ENCODE measurements around the gene ARSI. TPM values are rescaled to one million over a fixed set of nuclear protein-coding genes. Genes with fewer than 3 reads are reported as not detected.
"Not testable (repeated sequence)": the region's sequence is repeated elsewhere in the genome, so short reads cannot be mapped to it uniquely, and the experiment has no call there.

The ARSI gene
- total RNA-seq, 1 donor = 4.8 TPM

GRCh38 chr5:150262502-150262901 is 40.2 kb downstream of the ARSI start:
- Histone ChIP-seq H3K27me3 (ENCODE audit: insufficient read depth, low read length) (no peaks in the 10 kb centered on the region), H3K4me1 (ENCODE audit: insufficient read depth, low read length) (peaks cover 16% of the 10 kb centered on the region), H3K4me3 (ENCODE audit: low read length) (no peak overlapping the region), H3K9me3 (ENCODE audit: low read depth, low read length) (no peaks in the 10 kb centered on the region)

GRCh38 chr5:150261231-150261630 is 41.5 kb downstream of the ARSI start:
- Histone ChIP-seq H3K27me3 (ENCODE audit: insufficient read depth, low read length) (no peaks in the 10 kb centered on the region), H3K4me1 (ENCODE audit: insufficient read depth, low read length) (peaks cover 16% of the 10 kb centered on the region), H3K4me3 (ENCODE audit: low read length) (no peak overlapping the region), H3K9me3 (ENCODE audit: low read depth, low read length) (no peaks in the 10 kb centered on the region)

- H3K27me3 ChIP-seq (ENCODE audit: insufficient read depth, low read length) = no peaks in the 10 kb centered on the region
- no peaks in the 10 kb centered on the region for H3K9me3 ChIP-seq (ENCODE audit: low read depth, low read length)
Observed at GRCh38 chr5:150258130-150258529, 44.6 kb downstream of the ARSI start.

GRCh38 chr5:150257424-150257823 is 45.3 kb downstream of the ARSI start:
- Histone ChIP-seq H3K27me3 (ENCODE audit: insufficient read depth, low read length) (no peaks in the 10 kb centered on the region), H3K4me1 (ENCODE audit: insufficient read depth, low read length) (no peaks in the 10 kb centered on the region), H3K9me3 (ENCODE audit: low read depth, low read length) (no peaks in the 10 kb centered on the region), H3K4me3 (ENCODE audit: low read length) (no peak overlapping the region)

More at GRCh38 chr5:150258130-150258529, 44.6 kb downstream of the ARSI start:
- H3K4me1 ChIP-seq (ENCODE audit: insufficient read depth, low read length) = no peaks in the 10 kb centered on the region
- H3K4me3 ChIP-seq (ENCODE audit: low read length) = no peak overlapping the region

GRCh38 chr5:150256410-150257064 is 46.2 kb downstream of the ARSI start:
- Histone ChIP-seq H3K4me3 (ENCODE audit: low read length) (no peak overlapping the region), H3K9me3 (ENCODE audit: low read depth, low read length) (no peaks in the 10 kb centered on the region), H3K4me1 (ENCODE audit: insufficient read depth, low read length) (no peaks in the 10 kb centered on the region), H3K27me3 (ENCODE audit: insufficient read depth, low read length) (no peaks in the 10 kb centered on the region)

- Histone ChIP-seq H3K4me1 (ENCODE audit: insufficient read depth, low read length) (no peaks in the 10 kb centered on the region), H3K4me3 (ENCODE audit: low read length) (no peak overlapping the region), H3K9me3 (ENCODE audit: low read depth, low read length) (no peaks in the 10 kb centered on the region), H3K27me3 (ENCODE audit: insufficient read depth, low read length) (no peaks in the 10 kb centered on the region)
Observed at GRCh38 chr5:150255659-150256409, 46.9 kb downstream of the ARSI start.

GRCh38 chr5:150254774-150255173 is 47.9 kb downstream of the ARSI start:
- H3K27me3 ChIP-seq (ENCODE audit: insufficient read depth, low read length) = no peaks in the 10 kb centered on the region
- no peak overlapping the region for H3K4me3 ChIP-seq (ENCODE audit: low read length)
- H3K4me1 ChIP-seq (ENCODE audit: insufficient read depth, low read length) = no peaks in the 10 kb centered on the region
- no peaks in the 10 kb centered on the region for H3K9me3 ChIP-seq (ENCODE audit: low read depth, low read length)

- Histone ChIP-seq H3K4me1 (ENCODE audit: insufficient read depth, low read length) (no peaks in the 10 kb centered on the region), H3K4me3 (ENCODE audit: low read length) (no peak overlapping the region), H3K27me3 (ENCODE audit: insufficient read depth, low read length) (no peaks in the 10 kb centered on the region), H3K9me3 (ENCODE audit: low read depth, low read length) (no peaks in the 10 kb centered on the region)
Observed at GRCh38 chr5:150254363-150254762, 48.3 kb downstream of the ARSI start.

- Histone ChIP-seq H3K27me3 (ENCODE audit: insufficient read depth, low read length) (no peaks in the 10 kb centered on the region), H3K4me1 (ENCODE audit: insufficient read depth, low read length) (no peaks in the 10 kb centered on the region), H3K9me3 (ENCODE audit: low read depth, low read length) (no peaks in the 10 kb centered on the region), H3K4me3 (ENCODE audit: low read length) (no peak overlapping the region)
Observed at GRCh38 chr5:150253416-150254208, 49.1 kb downstream of the ARSI start.

- H3K4me3 ChIP-seq (ENCODE audit: low read length) = no peak overlapping the region
- H3K9me3 ChIP-seq (ENCODE audit: low read depth, low read length) = no peaks in the 10 kb centered on the region
- H3K4me1 ChIP-seq (ENCODE audit: insufficient read depth, low read length) = no peaks in the 10 kb centered on the region
- H3K27me3 ChIP-seq (ENCODE audit: insufficient read depth, low read length) = no peaks in the 10 kb centered on the region
Observed at GRCh38 chr5:150252489-150252888, 50.2 kb downstream of the ARSI start.

GRCh38 chr5:150251504-150251903 is 51.2 kb downstream of the ARSI start:
- no peaks in the 10 kb centered on the region for H3K4me1 ChIP-seq (ENCODE audit: insufficient read depth, low read length)
- no peaks in the 10 kb centered on the region for H3K27me3 ChIP-seq (ENCODE audit: insufficient read depth, low read length)
- H3K4me3 ChIP-seq (ENCODE audit: low read length) = no peak overlapping the region

GRCh38 chr5:150249744-150250143 is 53.0 kb downstream of the ARSI start:
- H3K27me3 ChIP-seq (ENCODE audit: insufficient read depth, low read length) = no peaks in the 10 kb centered on the region
- no peak overlapping the region for H3K4me3 ChIP-seq (ENCODE audit: low read length)
- H3K9me3 ChIP-seq (ENCODE audit: low read depth, low read length) = no peaks in the 10 kb centered on the region
- no peaks in the 10 kb centered on the region for H3K4me1 ChIP-seq (ENCODE audit: insufficient read depth, low read length)

More at GRCh38 chr5:150251504-150251903, 51.2 kb downstream of the ARSI start:
- H3K9me3 ChIP-seq (ENCODE audit: low read depth, low read length) = no peaks in the 10 kb centered on the region

GRCh38 chr5:150248946-150249345 is 53.8 kb downstream of the ARSI start:
- Histone ChIP-seq H3K9me3 (ENCODE audit: low read depth, low read length) (no peaks in the 10 kb centered on the region), H3K4me1 (ENCODE audit: insufficient read depth, low read length) (no peaks in the 10 kb centered on the region), H3K27me3 (ENCODE audit: insufficient read depth, low read length) (no peaks in the 10 kb centered on the region), H3K4me3 (ENCODE audit: low read length) (no peak overlapping the region)

- H3K9me3 ChIP-seq (ENCODE audit: low read depth, low read length); H3K27me3 ChIP-seq (ENCODE audit: insufficient read depth, low read length); H3K4me1 ChIP-seq (ENCODE audit: insufficient read depth, low read length); H3K4me3 ChIP-seq (ENCODE audit: low read length): not testable (repeated sequence)
Observed at GRCh38 chr5:150248493-150248892, 54.2 kb downstream of the ARSI start.

- no peak overlapping the region for H3K4me3 ChIP-seq (ENCODE audit: low read length)
- H3K4me1 ChIP-seq (ENCODE audit: insufficient read depth, low read length) = no peaks in the 10 kb centered on the region
Observed at GRCh38 chr5:150247726-150248125, 55.0 kb downstream of the ARSI start.

More at GRCh38 chr5:150247726-150248125, 55.0 kb downstream of the ARSI start:
- Histone ChIP-seq H3K27me3 (ENCODE audit: insufficient read depth, low read length) (no peaks in the 10 kb centered on the region), H3K9me3 (ENCODE audit: low read depth, low read length) (no peaks in the 10 kb centered on the region)
